WERI-Rb-1 (cell line): ENCODE measurements around the gene MAN2A2.
"Not testable (repeated sequence)": the region's sequence is repeated elsewhere in the genome, so short reads cannot be mapped to it uniquely, and the experiment has no call there.

Source experiments
- DNase-seq: peaks from one replicate; pipeline ENCODE4 v3.0.0-alpha.2; 2020
- H3K27ac ChIP-seq: fragments of 250-450 bp; sonication (Bioruptor Pico); 2 replicates; pipeline ENCODE4 v1.5.1; 2020; ENCODE audit warnings: mild to moderate bottlenecking, moderate library complexity
- H3K27me3 ChIP-seq: fragments of 250-450 bp; sonication (Bioruptor Pico); 2 replicates; pipeline ENCODE4 v1.5.1; 2021; ENCODE audit warnings: mild to moderate bottlenecking, low read depth, moderate library complexity; ENCODE audit not compliant: insufficient read depth, severe bottlenecking
- H3K36me3 ChIP-seq: fragments of 250-450 bp; sonication (Bioruptor Pico); 2 replicates; pipeline ENCODE4 v1.5.1; 2020; ENCODE audit warnings: mild to moderate bottlenecking, moderate library complexity
- H3K4me3 ChIP-seq: 2 replicates; pipeline ENCODE4 v1.5.1; 2011; ENCODE audit warnings: low read depth, mild to moderate bottlenecking, control low read depth, low read length
- H3K9me3 ChIP-seq: fragments of 250-450 bp; sonication (Bioruptor Pico); 2 replicates; pipeline ENCODE4 v1.5.1; 2021; ENCODE audit warnings: mild to moderate bottlenecking, moderate library complexity; ENCODE audit not compliant: severe bottlenecking
- TF ChIP-seq, protein P1 (sequence below): IDR thresholded peaks from 2 replicates; pipeline ENCODE4 v1.5.1; 2011; ENCODE audit warnings: low read depth, mild to moderate bottlenecking, control low read depth, inconsistent platforms, low read length

MAN2A2 gene

DNA sequence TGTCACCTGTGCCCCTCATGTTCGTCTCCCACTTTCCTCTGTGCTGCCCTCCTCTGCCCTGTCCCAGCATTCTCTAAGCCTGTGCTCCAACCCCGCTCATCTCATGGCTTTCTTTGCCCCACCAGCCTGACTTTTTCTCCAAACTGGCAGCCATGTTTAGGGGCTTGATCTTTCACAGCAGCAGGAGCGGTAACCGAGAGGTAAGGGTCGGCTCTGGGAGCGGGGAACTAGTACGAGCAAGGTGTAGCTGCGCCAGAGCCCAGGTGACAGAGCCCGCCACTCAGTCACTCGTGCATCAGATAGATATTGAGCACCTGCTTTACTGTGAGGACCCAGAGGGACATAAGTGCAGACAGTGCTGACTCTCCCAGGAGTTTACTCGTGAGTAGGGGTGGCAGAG, 13.4 kb downstream of the MAN2A2 start:
- TF ChIP-seq, protein P1, sequence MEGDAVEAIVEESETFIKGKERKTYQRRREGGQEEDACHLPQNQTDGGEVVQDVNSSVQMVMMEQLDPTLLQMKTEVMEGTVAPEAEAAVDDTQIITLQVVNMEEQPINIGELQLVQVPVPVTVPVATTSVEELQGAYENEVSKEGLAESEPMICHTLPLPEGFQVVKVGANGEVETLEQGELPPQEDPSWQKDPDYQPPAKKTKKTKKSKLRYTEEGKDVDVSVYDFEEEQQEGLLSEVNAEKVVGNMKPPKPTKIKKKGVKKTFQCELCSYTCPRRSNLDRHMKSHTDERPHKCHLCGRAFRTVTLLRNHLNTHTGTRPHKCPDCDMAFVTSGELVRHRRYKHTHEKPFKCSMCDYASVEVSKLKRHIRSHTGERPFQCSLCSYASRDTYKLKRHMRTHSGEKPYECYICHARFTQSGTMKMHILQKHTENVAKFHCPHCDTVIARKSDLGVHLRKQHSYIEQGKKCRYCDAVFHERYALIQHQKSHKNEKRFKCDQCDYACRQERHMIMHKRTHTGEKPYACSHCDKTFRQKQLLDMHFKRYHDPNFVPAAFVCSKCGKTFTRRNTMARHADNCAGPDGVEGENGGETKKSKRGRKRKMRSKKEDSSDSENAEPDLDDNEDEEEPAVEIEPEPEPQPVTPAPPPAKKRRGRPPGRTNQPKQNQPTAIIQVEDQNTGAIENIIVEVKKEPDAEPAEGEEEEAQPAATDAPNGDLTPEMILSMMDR, result no peak
- Histone ChIP-seq H3K9me3 (no peaks in the 10 kb centered on the region), H3K27ac (no peak overlapping the region), H3K36me3 (no peaks in the 10 kb centered on the region; the same call in 1 of the 2 replicates), H3K27me3 (no peaks in the 10 kb centered on the region), H3K4me3 (no peak overlapping the region)
- DNase-seq, result no peak

DNA sequence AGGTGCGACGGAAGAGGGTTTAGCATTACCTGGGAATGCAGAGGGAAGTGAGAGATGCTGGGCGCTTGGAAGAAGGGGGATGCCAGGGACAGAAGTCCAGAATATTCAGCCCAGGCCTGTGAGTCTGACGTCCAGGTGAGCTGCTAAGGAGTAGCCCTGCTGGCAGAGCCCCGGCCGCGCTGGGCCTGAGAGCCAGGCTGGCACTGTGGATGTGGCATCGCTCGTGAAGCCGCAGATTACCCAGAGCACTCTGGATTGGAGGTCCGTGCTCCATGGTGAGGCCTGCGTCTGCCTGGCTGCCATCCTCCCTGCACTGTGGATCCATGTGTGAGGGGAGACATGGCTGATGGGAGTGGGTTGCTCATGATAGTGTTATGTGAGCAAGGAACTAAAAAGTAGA, 14.5 kb downstream of the MAN2A2 start:
- TF ChIP-seq, protein P1, result no peak
- H3K27ac ChIP-seq, result no peak overlapping the region
- no peak overlapping the region for H3K4me3 ChIP-seq
- no peak for DNase-seq
- H3K36me3 ChIP-seq, result no peaks in the 10 kb centered on the region; the same call in 1 of the 2 replicates
- H3K9me3 ChIP-seq, result no peaks in the 10 kb centered on the region
- no peaks in the 10 kb centered on the region for H3K27me3 ChIP-seq

DNA sequence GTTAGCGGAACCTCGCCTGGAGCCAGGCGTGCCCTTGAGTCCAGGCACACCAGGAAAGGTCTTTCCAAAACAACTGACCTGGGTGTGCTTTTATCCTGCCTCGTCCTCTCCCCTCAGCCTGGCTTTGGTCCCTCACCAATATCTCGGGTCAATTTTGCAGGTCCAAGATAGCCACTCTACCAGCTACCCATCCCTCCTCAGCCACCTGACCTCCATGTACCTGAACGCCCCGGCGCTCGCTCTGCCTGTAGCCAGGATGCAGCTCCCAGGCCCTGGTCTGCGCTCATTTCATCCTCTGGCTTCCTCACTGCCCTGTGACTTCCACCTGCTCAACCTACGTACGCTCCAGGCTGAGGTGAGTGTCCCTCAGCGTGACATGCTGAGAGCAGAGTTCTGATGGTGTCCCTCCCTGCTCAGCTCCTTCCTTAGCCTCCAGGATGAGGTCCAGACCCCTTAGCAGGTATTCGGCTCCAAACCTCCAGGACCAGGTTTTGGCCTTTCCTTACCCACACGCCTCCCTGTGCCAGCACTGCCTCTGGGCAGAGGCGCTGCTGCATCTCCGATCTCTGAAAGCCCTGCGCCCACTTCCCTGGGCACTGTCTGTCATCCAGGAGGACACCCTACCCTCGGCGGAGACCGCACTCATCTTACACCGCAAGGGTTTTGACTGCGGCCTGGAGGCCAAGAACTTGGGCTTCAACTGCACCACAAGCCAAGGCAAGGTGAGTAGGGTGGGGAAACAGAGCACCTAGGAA, 15.1 kb downstream of the MAN2A2 start:
- Histone ChIP-seq H3K9me3 (no peaks in the 10 kb centered on the region), H3K27ac (no peak overlapping the region), H3K36me3 (no peaks in the 10 kb centered on the region; the same call in 1 of the 2 replicates), H3K27me3 (no peaks in the 10 kb centered on the region), H3K4me3 (no peak overlapping the region)
- TF ChIP-seq, protein P1, result no peak
- DNase-seq, result no peak

DNA sequence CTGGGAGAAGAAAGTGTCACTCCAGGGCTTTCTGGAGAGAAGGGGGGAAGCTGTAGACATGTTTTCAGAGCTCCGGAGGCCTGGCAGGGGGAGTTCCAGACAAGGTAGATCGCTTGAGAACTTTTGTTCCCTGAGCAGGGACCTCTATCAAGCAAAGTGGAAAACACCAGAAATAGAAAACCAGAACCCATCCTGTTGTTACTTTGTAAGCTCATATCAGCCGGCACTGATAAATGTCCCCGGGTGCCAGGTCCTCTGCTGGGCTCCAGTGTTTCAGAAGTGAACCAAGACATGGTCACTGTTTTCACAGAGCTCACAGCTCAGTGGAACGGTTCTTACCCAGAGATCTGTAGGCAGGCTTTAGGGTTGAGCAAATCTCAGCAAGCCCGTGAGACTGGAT, 15.7 kb downstream of the MAN2A2 start:
- Histone ChIP-seq H3K36me3 (no peaks in the 10 kb centered on the region; the same call in 1 of the 2 replicates), H3K27me3 (no peaks in the 10 kb centered on the region), H3K9me3 (no peaks in the 10 kb centered on the region), H3K27ac (no peak overlapping the region), H3K4me3 (no peak overlapping the region)
- no peak for DNase-seq
- TF ChIP-seq, protein P1, result no peak

DNA sequence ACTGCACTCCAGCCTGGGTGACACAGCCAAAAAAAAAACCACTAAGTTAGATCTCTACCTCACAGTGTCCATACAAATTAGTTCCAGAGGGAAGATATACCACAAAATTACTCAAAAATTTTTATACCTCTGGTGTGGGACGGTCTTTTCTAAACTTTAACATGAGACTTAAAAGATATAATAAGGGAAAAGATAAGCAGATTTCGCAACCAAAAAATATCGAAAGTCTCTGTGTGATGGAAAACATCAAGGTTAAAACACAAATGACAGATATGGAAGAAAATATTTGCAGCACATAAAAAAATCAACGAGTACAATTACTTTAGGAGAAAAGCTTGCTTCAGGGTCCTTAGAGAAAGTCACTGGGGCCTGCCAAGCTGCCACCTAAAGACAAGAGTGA, 18.8 kb downstream of the MAN2A2 start:
- DNase-seq, result no peak
- no peak overlapping the region for H3K4me3 ChIP-seq
- H3K9me3 ChIP-seq, result no peaks in the 10 kb centered on the region
- no peak overlapping the region for H3K27ac ChIP-seq
- no peaks in the 10 kb centered on the region for H3K27me3 ChIP-seq
- no peaks in the 10 kb centered on the region; the same call in 1 of the 2 replicates for H3K36me3 ChIP-seq
- TF ChIP-seq, protein P1, result no peak

DNA sequence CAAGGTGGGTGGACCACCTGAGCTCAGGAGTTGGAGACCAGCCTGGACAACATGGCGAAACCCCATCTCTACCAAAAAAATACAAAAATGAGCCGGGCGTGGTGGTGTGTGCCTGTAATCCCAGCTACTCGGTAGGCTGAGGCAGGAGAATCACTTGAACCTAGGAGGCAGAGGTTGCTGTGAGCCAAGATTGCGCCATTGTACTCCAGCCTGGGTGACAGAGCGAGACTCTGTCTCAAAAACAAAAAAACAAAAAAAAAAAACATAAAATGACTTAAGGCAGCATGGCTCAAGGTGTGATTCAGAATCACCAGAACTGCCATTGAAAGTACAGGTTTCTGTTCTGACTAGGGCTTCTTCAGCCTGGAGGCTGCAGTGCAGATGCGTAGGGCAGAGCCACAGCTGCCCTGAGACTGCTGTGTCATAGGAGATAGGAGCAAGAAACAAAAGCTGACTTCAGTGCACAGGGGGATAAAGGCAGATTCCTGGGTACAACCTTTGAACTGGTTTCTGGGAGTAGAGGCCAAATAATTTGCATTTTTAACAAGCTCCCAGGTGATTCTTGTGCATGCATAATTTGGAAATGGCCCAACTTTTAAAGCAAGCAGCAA, 19.7 kb downstream of the MAN2A2 start:
- H3K36me3 ChIP-seq, H3K27ac ChIP-seq: not testable (repeated sequence)

More for the DNA sequence above, 19.7 kb downstream of the MAN2A2 start:
- H3K27me3 ChIP-seq, H3K9me3 ChIP-seq, DNase-seq, H3K4me3 ChIP-seq: not testable (repeated sequence)
